Endothelial cell of umbilical vein (primary cell): ENCODE results near the gene SGCD. TPM values are rescaled to one million over a fixed set of nuclear protein-coding genes. Genes with fewer than 3 reads are reported as not detected.

Experiments used
- BruUV-seq: library from RNA; stranded (reverse); fragments of 400-500 nt; replicated peaks from 2 replicates; lab custom pipeline; 2021; lab: Mats Ljungman, UMichigan
- CTCF ChIA-PET: fragments of 300-600, 350-600 bp; sonication (Branson Sonifier 250); formaldehyde crosslinking; loops from one replicate; lab custom pipeline; 2021; ENCODE audit warnings: antibody characterized with exemption, inconsistent platforms; lab: Charles Lee
- POLR2A ChIA-PET: fragments of 300-600, 350-600 bp; sonication (Branson Sonifier 250); formaldehyde crosslinking; loops from one replicate; lab custom pipeline; 2021; ENCODE audit warnings: antibody characterized with exemption, inconsistent platforms; lab: Charles Lee
- DNase-seq: peaks from one replicate; pipeline ENCODE4 v3.0.0-alpha.2; 2011; ENCODE audit warnings: low read depth, low spot score
- FAIRE-seq: peaks from 2 replicates; lab custom pipeline; 2011; peaks lifted over from hg19 to GRCh38; lab: Jason Lieb, UNC
- H2AFZ ChIP-seq: 2 replicates; pipeline ENCODE4 v1.6.0; 2012; ENCODE audit warnings: low read depth, low read length, control low read depth, inconsistent platforms
- H3K27ac ChIP-seq: 2 replicates; pipeline ENCODE4 v1.5.1; 2011; ENCODE audit warnings: low read depth, mild to moderate bottlenecking, control low read depth, low read length, moderate library complexity; ENCODE audit not compliant: insufficient read depth
- H3K27me3 ChIP-seq, 2 experiments: 2 replicates each; pipeline versions ENCODE4 v1.6.0 to v1.6.1; 2011; ENCODE audit warnings: low read length in 2 of 2, mixed read lengths in 1 of 2; ENCODE audit not compliant: control insufficient read depth in 2 of 2, insufficient read depth in 2 of 2
- H3K36me3 ChIP-seq, 2 experiments: 2 replicates in 1 of 2; 3 replicates in 1 of 2; pipeline ENCODE4 v1.5.1; 2011; ENCODE audit warnings: low read length in 2 of 2, mild to moderate bottlenecking in 1 of 2, moderate library complexity in 1 of 2; ENCODE audit not compliant: control insufficient read depth in 2 of 2, insufficient read depth in 2 of 2; ENCODE audit errors: extremely low read depth in 1 of 2
- H3K4me1 ChIP-seq: 3 replicates; pipeline ENCODE4 v1.5.1; 2011; ENCODE audit warnings: mild to moderate bottlenecking, low read length; ENCODE audit not compliant: control insufficient read depth, insufficient read depth; ENCODE audit errors: extremely low read depth
- H3K4me2 ChIP-seq: 2 replicates; pipeline ENCODE4 v1.6.1; 2011; ENCODE audit warnings: low read length, control low read depth, mixed read lengths; ENCODE audit not compliant: insufficient read depth
- H3K4me3 ChIP-seq, 3 experiments: fragments of 200-600 bp in 1 of 3; sonication (generic), shearing (Covaris generic) in 1 of 3; replicated peaks in 1 of 3; 2 replicates each; pipeline ENCODE4 v1.5.1; 2011 to 2016; ENCODE audit warnings: control low read depth in 3 of 3, low read length in 3 of 3, mild to moderate bottlenecking in 2 of 3, inconsistent platforms in 1 of 3, low read depth in 1 of 3, moderate library complexity in 1 of 3; ENCODE audit not compliant: insufficient read depth in 1 of 3
- H3K79me2 ChIP-seq: 2 replicates; pipeline ENCODE4 v1.6.0; 2012; ENCODE audit warnings: low read length, inconsistent platforms; ENCODE audit not compliant: control insufficient read depth, insufficient read depth
- H3K9ac ChIP-seq: replicated peaks from 2 replicates; pipeline ENCODE3; 2011; ENCODE audit warnings: low read length, control low read depth; ENCODE audit not compliant: insufficient read depth; ENCODE audit errors: extremely low read depth
- H3K9me1 ChIP-seq: replicated peaks from 3 replicates; pipeline ENCODE4 v1.6.0; 2011; ENCODE audit warnings: mild to moderate bottlenecking, low read length; ENCODE audit not compliant: control insufficient read depth, insufficient read depth; ENCODE audit errors: extremely low read depth
- H3K9me3 ChIP-seq: replicated peaks from 2 replicates; pipeline ENCODE4 v1.5.1; 2012; ENCODE audit warnings: low read length, inconsistent platforms; ENCODE audit not compliant: control insufficient read depth, insufficient read depth
- H4K20me1 ChIP-seq: replicated peaks from 2 replicates; pipeline ENCODE3; 2011; ENCODE audit warnings: mild to moderate bottlenecking, low read length; ENCODE audit not compliant: control insufficient read depth, insufficient read depth; ENCODE audit errors: extremely low read depth
- EZH2 ChIP-seq: IDR thresholded peaks from 2 replicates; pipeline ENCODE4 v1.6.1; 2012; ENCODE audit warnings: borderline replicate concordance, low read depth, mild to moderate bottlenecking, moderate library complexity, low read length, inconsistent platforms; ENCODE audit not compliant: severe bottlenecking
- FOS ChIP-seq: IDR thresholded peaks from 2 replicates; pipeline ENCODE4 v1.6.1; 2011; ENCODE audit warnings: mild to moderate bottlenecking, low read length, moderate library complexity, borderline replicate concordance; ENCODE audit not compliant: insufficient read depth
- GATA2 ChIP-seq: IDR thresholded peaks from 2 replicates; pipeline ENCODE4 v1.7.0; 2011; ENCODE audit warnings: low read depth, mild to moderate bottlenecking, moderate library complexity, mixed read lengths, low read length; ENCODE audit not compliant: insufficient read length, insufficient read depth
- JUN ChIP-seq: IDR thresholded peaks from 2 replicates; pipeline ENCODE4 v1.6.1; 2011; ENCODE audit warnings: borderline replicate concordance, low read depth; ENCODE audit not compliant: insufficient read length, insufficient read depth
- MYC ChIP-seq: IDR thresholded peaks from one replicate; pipeline ENCODE4 v1.6.1; 2011; ENCODE audit warnings: mild to moderate bottlenecking, low read depth, low read length
- POLR2A ChIP-seq: IDR thresholded peaks from 2 replicates; pipeline ENCODE4 v1.6.1; 2012; ENCODE audit warnings: low read depth, mild to moderate bottlenecking, control low read depth, low read length
- POLR2AphosphoS5 ChIP-seq: IDR thresholded peaks from 2 replicates; pipeline ENCODE4 v1.6.1; 2012; ENCODE audit warnings: low read depth, mild to moderate bottlenecking, control low read depth, low read length, moderate library complexity; ENCODE audit not compliant: insufficient read depth
- dilution Hi-C: fragments of 300-500 bp; cut with MboI; formaldehyde crosslinking; loops from one replicate; pipeline ENCODE4 v1.15.0; 2019; ENCODE audit warnings: low sequenced_read_pairs; ENCODE audit not compliant: extremely low pct_ligation_motif_present
- intact Hi-C: fragments of 100-400 bp; cut with micrococcal nuclease; formaldehyde crosslinking; loops from one replicate; pipeline ENCODE4 v1.10.0; 2022
- polyA plus RNA-seq, 4 experiments: library from polyadenylated mRNA; depleted of rRNA in 3 of 4; stranded (reverse) in 3 of 4; unstranded in 1 of 4; fragments of >200 nt; gene quantifications; 2 replicates each; pipeline versions ENCODE4 v1.2.1 to v1.2.3, GENCODE V29; 2011 to 2012; ENCODE audit warnings: missing spikeins in 1 of 4
- total RNA-seq: library from RNA; stranded (reverse); gene quantifications from 2 replicates; pipeline ENCODE4 v1.2.3, GENCODE V29; 2021
- TF ChIP-seq, protein P1 (sequence below), 2 donors: IDR thresholded peaks; 1 replicate in 1 of 2; 2 replicates in 1 of 2; pipeline ENCODE4 v1.5.1; 2011; ENCODE audit warnings: low read length in 2 of 2, mild to moderate bottlenecking in 2 of 2, moderate library complexity in 2 of 2, control low read depth in 1 of 2, inconsistent platforms in 1 of 2, low read depth in 1 of 2; ENCODE audit not compliant: insufficient read depth in 1 of 2; ENCODE audit errors: extremely low read depth in 1 of 2

Gene SGCD
- total and polyA plus RNA-seq, 2 donors (not counting 3 experiments of a cell fraction or from before 2014, with no cell fraction given): not detected

DNA sequence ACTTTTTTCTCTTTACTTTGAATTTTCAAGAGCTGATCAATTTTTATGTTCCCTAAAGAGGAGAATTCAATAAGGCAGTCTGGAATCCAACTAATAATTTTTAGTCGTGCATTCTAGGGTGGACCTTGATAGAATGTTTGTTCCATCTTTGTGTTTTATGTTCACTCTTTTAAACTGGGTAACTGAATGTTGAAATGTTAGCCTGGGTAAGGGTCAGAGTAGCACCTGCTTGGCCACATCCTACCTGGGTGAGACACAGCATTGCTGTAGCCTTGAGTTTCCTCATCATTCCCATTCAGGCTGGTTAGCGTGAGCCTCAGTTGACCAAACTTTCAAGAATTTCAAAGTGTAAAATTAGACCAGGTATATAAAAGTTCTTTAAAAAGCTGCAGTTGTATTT, 85.0 kb downstream of the SGCD start:
- TF ChIP-seq EZH2 (no peak), JUN (no peak), MYC (no peak), FOS (no peak), POLR2AphosphoS5 (no peak), GATA2 (no peak), POLR2A (no peak)
- TF ChIP-seq, protein P1, sequence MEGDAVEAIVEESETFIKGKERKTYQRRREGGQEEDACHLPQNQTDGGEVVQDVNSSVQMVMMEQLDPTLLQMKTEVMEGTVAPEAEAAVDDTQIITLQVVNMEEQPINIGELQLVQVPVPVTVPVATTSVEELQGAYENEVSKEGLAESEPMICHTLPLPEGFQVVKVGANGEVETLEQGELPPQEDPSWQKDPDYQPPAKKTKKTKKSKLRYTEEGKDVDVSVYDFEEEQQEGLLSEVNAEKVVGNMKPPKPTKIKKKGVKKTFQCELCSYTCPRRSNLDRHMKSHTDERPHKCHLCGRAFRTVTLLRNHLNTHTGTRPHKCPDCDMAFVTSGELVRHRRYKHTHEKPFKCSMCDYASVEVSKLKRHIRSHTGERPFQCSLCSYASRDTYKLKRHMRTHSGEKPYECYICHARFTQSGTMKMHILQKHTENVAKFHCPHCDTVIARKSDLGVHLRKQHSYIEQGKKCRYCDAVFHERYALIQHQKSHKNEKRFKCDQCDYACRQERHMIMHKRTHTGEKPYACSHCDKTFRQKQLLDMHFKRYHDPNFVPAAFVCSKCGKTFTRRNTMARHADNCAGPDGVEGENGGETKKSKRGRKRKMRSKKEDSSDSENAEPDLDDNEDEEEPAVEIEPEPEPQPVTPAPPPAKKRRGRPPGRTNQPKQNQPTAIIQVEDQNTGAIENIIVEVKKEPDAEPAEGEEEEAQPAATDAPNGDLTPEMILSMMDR (IDR thresholded peaks at IDR 0.05; ENCODE audit: extremely low read depth in 1 of 2, insufficient read depth in 1 of 2, low read depth in 1 of 2, low read length in 2 of 2): no peak
- DNase-seq (no peak), FAIRE-seq (no peak)
- CTCF ChIA-PET: no interaction called here
- H4K20me1 ChIP-seq: no peaks in the 10 kb centered on the region
- H2AFZ ChIP-seq: no peak overlapping the region
- H3K9ac ChIP-seq: no peak overlapping the region
- dilution Hi-C loops: no loop called here
- POLR2A ChIA-PET: no interaction called here
- H3K4me3 ChIP-seq: no peak overlapping the region
- H3K79me2 ChIP-seq: no peaks in the 10 kb centered on the region
- no peak overlapping the region for H3K27ac ChIP-seq
- intact Hi-C loops: no loop called here
- no peaks in the 10 kb centered on the region for H3K9me1 ChIP-seq
- no peak overlapping the region for H3K4me2 ChIP-seq
- BruUV-seq: no TSS peak
- no peaks in the 10 kb centered on the region for H3K36me3 ChIP-seq
- H3K27me3 ChIP-seq: no peaks in the 10 kb centered on the region
- no peaks in the 10 kb centered on the region for H3K4me1 ChIP-seq
- H3K9me3 ChIP-seq: peaks cover 2% of the 10 kb centered on the region
